Gastrocnemius medialis (tissue), 4 donors: ENCODE data around the gene PLPP7. TPM values are rescaled to one million over a fixed set of nuclear protein-coding genes. Genes with fewer than 3 reads are reported as not detected.

Experiments
- ATAC-seq, 2 donors: fragments of 150-250 bp; one replicate each; pipeline ENCODE4 v1.9.1; 2016
- DNase-seq, 2 donors: peaks; one replicate each; pipeline ENCODE4 v3.0.0-alpha.2; 2019
- H3K27ac ChIP-seq, 4 donors: fragments of 200-600 bp; sonication (generic); 1 replicate in 1 of 4; 2 replicates in 3 of 4; pipeline ENCODE4 v1.5.1; 2016 to 2018; ENCODE audit warnings: mild to moderate bottlenecking in 2 of 4, moderate library complexity in 1 of 4
- H3K27me3 ChIP-seq, 3 donors: fragments of 200-600 bp; sonication (generic) in 2 of 3; 1 replicate in 1 of 3; 2 replicates in 2 of 3; pipeline versions ENCODE4 v1.5.1 to v1.6.0; 2016 to 2019; ENCODE audit warnings: mild to moderate bottlenecking in 1 of 3, moderate library complexity in 1 of 3
- H3K36me3 ChIP-seq, 2 donors: fragments of 200-600 bp; sonication (generic) in 1 of 2; one replicate each; pipeline ENCODE4 v1.5.1; 2017 to 2018
- H3K4me1 ChIP-seq, 2 donors: fragments of 200-600 bp; sonication (generic) in 1 of 2; one replicate each; pipeline ENCODE4 v1.5.1; 2016 to 2017; ENCODE audit warnings: mild to moderate bottlenecking in 2 of 2
- H3K4me3 ChIP-seq, 4 donors: fragments of 200-600 bp; sonication (generic) in 3 of 4; 1 replicate in 1 of 4; 2 replicates in 3 of 4; pipeline ENCODE4 v1.5.1; 2016 to 2019; ENCODE audit warnings: mild to moderate bottlenecking in 2 of 4
- H3K9me3 ChIP-seq, 3 donors: fragments of 200-600 bp; sonication (generic) in 2 of 3; 1 replicate in 1 of 3; 2 replicates in 2 of 3; pipeline ENCODE4 v1.5.1; 2016 to 2019
- CTCF ChIP-seq, 5 experiments: fragments of 450-650 bp in 3 of 5; fragments of 200-600 bp in 2 of 5; sonication (generic) in 2 of 5; IDR thresholded peaks in 4 of 5; conservative IDR thresholded peaks in 1 of 5; 1 replicate in 4 of 5; 2 replicates in 1 of 5; pipeline ENCODE4 v1.5.1; 2016 to 2019; ENCODE audit warnings: antibody characterized with exemption in 5 of 5, mild to moderate bottlenecking in 3 of 5, moderate library complexity in 3 of 5
- POLR2A ChIP-seq, 2 donors: fragments of 450-650 bp; IDR thresholded peaks; one replicate each; pipeline ENCODE4 v1.6.1; 2017; ENCODE audit warnings: antibody characterized with exemption in 2 of 2, mild to moderate bottlenecking in 2 of 2, moderate library complexity in 2 of 2
- in situ Hi-C, 4 donors: fragments of 200-750 bp; cut with MboI; loops; one replicate each; pipeline versions ENCODE4 v1.15.0 to v1.8.0; 2017; ENCODE audit warnings: low sequenced_read_pairs in 4 of 4
- intact Hi-C: fragments of 100-400 bp; cut with DNase I; formaldehyde crosslinking; loops from one replicate; pipeline ENCODE4 v1.15.1; 2023; ENCODE audit warnings: low total_unique reads
- total RNA-seq, 4 donors: library from RNA; depleted of rRNA; stranded (reverse); fragments of >200 nt; gene quantifications; one replicate each; pipeline versions ENCODE4 v1.1.0 to v1.2.3, GENCODE V29; 2016

Gene PLPP7
- total RNA-seq, 4 donors from 2014 or later = 110 to 395 (median 184) TPM

GRCh38 chr9:131304676-131305355, 15.3 kb downstream of the PLPP7 start:
- Histone ChIP-seq H3K36me3 (no peaks in the 10 kb centered on the region), H3K4me3 (no peak overlapping the region), H3K27me3 (no peaks in the 10 kb centered on the region), H3K27ac (peak overlapping the region; percentile 96 to 100 (median 98)), H3K9me3 (no peaks in the 10 kb centered on the region), H3K4me1 (peaks cover 36 to 37% of the 10 kb centered on the region in 2 donors)
- in situ Hi-C loops (no loop called here), intact Hi-C loops (no loop called here)
- TF ChIP-seq POLR2A (IDR thresholded peaks at IDR 0.05) (no peak), CTCF (IDR thresholded peaks at IDR 0.05 in 4 of 5, conservative IDR thresholded peaks at IDR 0.05 in 1 of 5) (no peak)
- DNase-seq (no peak), ATAC-seq (no peak)

- Histone ChIP-seq H3K27ac (peak overlapping the region; percentile 21 to 100 (median 84)), H3K4me3 (no peak overlapping the region), H3K4me1 (peaks cover 30 to 41% of the 10 kb centered on the region in 2 donors), H3K36me3 (no peaks in the 10 kb centered on the region), H3K9me3 (no peaks in the 10 kb centered on the region), H3K27me3 (no peaks in the 10 kb centered on the region)
- intact Hi-C loops (no loop called here), in situ Hi-C loops (no loop called here)
- no peak for ATAC-seq
- no peak for TF ChIP-seq POLR2A (IDR thresholded peaks at IDR 0.05)
- no peak for TF ChIP-seq CTCF (IDR thresholded peaks at IDR 0.05 in 4 of 5, conservative IDR thresholded peaks at IDR 0.05 in 1 of 5)
- no peak for DNase-seq
Observed at GRCh38 chr9:131306397-131307004, 17.0 kb downstream of the PLPP7 start.

GRCh38 chr9:131307974-131308373, 18.5 kb downstream of the PLPP7 start:
- Histone ChIP-seq H3K9me3 (no peaks in the 10 kb centered on the region), H3K27ac (peak overlapping the region; percentile 71 to 80 (median 78)), H3K4me3 (no peak overlapping the region), H3K4me1 (peaks cover 23 to 35% of the 10 kb centered on the region in 2 donors), H3K36me3 (no peaks in the 10 kb centered on the region), H3K27me3 (no peaks in the 10 kb centered on the region)
- TF ChIP-seq CTCF (IDR thresholded peaks at IDR 0.05 in 4 of 5, conservative IDR thresholded peaks at IDR 0.05 in 1 of 5) = no peak
- peak in 1 of 2 donors; percentile 9 for TF ChIP-seq POLR2A (IDR thresholded peaks at IDR 0.05)
- ATAC-seq = peak in 1 of 2 donors; percentile 9
- in situ Hi-C loops = no loop called here
- intact Hi-C loops = no loop called here
- DNase-seq = peak in 1 of 2 donors; percentile 61

DNA sequence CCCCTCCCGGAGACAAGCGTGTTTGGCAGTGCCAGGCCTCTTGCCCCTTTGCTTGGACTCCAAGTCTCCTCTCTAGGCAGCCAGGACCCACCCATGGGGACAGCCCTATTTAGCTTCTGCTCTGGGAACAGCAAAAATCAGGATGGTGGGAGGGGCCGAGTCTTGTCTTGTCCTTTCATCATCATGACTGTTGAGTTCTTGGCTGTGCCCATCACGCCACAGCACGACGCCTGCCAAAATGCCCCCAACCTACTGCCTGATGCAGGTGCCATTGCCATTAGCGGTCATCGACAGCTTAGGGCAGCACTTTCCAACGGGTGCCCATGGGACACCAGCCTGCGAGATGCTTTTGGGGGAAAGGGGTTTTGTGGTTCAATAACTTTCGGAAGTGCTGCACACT, 18.9 kb downstream of the PLPP7 start:
- Histone ChIP-seq H3K27ac (peak overlapping the region; percentile 71 to 80 (median 78)), H3K4me1 (peaks cover 18 to 31% of the 10 kb centered on the region in 2 donors), H3K9me3 (no peaks in the 10 kb centered on the region), H3K4me3 (no peak overlapping the region), H3K36me3 (no peaks in the 10 kb centered on the region), H3K27me3 (no peaks in the 10 kb centered on the region)
- peak in 1 of 2 donors; percentile 13 for ATAC-seq
- TF ChIP-seq CTCF (IDR thresholded peaks at IDR 0.05 in 4 of 5, conservative IDR thresholded peaks at IDR 0.05 in 1 of 5) (no peak), POLR2A (IDR thresholded peaks at IDR 0.05) (no peak)
- intact Hi-C loops = no loop called here
- no peak for DNase-seq
- in situ Hi-C loops = no loop called here
